Measurements from ENCODE around the gene IWS1.
"Not testable (repeated sequence)": the region's sequence is repeated elsewhere in the genome, so short reads cannot be mapped to it uniquely, and the experiment has no call there.

Gene IWS1
- total RNA-seq = 85.9 to 136 (median 127) reads per million in 4 experiments

DNA sequence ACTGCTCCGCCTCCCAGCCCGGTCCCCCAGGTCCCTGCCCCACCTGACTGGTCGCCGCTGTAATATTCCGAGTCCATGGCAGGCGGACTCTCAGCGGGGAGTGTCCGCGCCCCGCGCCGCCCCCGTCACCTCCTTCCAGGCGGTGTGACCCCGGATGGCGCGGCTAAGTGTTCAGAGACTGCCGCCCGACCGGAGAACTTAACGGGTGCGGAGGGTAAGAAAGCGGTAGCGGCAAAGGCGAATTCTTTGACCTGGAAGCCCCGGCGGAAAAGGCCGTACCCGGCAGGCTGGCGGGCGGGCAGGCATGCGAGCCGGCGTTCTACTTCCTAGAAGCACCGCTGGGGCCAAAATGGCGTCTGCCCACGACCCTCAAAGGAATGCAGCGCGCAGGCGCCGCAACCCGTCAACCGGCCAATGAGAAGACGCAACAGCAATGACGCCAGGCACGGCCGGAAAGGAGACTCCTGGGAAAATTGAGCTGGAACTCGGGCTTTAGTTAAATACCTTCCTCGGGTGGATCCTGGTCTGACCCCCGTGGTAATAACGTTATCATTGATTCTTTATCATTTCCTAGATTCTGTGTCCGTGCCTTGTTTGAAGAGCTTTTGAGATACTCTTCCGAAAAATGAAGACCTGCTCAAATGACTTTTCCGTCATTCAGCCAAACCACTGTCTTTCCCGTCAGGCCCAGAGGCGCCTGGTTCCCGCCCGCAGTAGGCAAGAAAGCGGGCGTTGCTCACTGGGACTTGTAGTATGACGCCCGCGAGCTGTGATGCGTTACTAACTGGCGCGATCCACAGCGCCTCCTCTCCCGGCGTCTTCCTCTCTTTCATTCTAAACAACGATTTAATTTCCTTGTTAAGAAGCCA is at the start of gene IWS1:
IWS1 (minus strand) TSS at position 358 of the 869 bp plus-strand sequence; CDS start at position 77, 281 bp downstream.
- DNase-seq = peak; percentile 89

DNA sequence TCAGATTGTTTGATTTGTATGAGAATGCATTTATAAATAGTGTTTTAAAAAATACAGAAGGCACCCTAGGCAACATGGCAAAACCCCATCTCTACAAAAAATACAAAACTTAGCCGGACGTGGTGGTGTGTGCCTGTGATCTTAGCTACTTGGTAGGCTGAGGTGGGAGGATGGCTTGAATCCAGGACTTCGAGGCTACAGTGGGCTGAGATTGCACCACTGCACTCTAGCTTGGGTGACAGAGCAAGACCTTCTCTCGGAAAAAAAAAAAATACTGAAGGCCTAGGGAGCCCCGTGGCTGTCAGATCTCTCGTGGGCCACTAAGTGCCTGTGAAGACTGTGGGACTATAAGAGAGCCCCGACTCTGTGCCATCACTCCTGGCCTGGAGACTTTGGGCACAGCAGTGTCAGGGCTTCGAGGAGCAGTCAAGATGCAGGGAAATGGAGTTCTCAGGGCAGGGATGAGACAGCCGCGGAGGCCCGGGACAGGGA is 49.7 kb upstream of the IWS1 start:
- no peak for DNase-seq

- DNase-seq = no peak
These were observed 49.0 kb upstream of the IWS1 start for GRCh38 chr2:127575185-127575765.

GRCh38 chr2:127574656-127575055 is 48.4 kb upstream of the IWS1 start:
- no peak for DNase-seq

GRCh38 chr2:127573771-127574170 is 47.5 kb upstream of the IWS1 start:
- no peak for DNase-seq

DNA sequence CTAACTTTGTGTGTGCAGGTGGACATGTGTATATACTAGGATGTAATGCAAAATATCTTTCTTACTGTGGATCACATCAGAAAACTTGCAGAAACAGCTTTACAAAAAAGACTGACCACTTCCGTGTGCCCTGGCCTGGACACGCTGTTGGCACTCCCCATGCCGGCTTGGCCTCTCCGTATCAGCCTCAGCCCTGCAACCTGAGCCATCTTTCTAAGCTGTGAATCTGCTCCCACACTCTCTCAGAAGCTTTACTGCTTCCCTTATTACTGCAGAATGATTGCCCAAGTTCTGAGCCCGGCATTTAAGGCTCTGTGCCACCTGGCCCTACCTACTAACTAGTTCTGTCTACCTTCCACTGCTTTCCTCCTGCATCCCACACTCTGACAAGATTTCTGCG is 47.0 kb upstream of the IWS1 start:
- DNase-seq = no peak

DNA sequence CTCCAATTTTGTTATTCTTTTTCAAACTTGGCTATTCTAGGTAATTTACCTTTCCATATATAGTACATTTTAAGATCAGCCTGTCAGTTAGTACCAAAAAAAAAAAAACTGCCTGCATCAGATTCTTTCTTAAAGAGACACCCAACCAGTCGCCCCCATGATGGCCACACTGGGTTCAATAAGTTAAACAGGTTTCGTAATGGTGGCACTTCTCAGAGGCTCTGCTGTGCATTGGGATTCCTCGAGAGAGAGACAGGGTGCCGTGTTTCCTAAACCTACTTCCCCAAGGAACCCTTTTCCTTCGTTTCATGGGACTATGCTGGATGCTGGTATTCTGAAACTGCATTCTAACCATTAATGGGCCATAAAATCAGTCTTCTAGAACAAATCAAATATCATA is 46.6 kb upstream of the IWS1 start:
- no peak for DNase-seq

- not testable (repeated sequence) for DNase-seq
These were observed 46.1 kb upstream of the IWS1 start for GRCh38 chr2:127572352-127572751.

GRCh38 chr2:127570282-127571250 is 44.3 kb upstream of the IWS1 start:
- DNase-seq = no peak

GRCh38 chr2:127569666-127570065 is 43.4 kb upstream of the IWS1 start:
- no peak for DNase-seq

GRCh38 chr2:127568128-127568527 is 41.8 kb upstream of the IWS1 start:
- no peak for DNase-seq

DNA sequence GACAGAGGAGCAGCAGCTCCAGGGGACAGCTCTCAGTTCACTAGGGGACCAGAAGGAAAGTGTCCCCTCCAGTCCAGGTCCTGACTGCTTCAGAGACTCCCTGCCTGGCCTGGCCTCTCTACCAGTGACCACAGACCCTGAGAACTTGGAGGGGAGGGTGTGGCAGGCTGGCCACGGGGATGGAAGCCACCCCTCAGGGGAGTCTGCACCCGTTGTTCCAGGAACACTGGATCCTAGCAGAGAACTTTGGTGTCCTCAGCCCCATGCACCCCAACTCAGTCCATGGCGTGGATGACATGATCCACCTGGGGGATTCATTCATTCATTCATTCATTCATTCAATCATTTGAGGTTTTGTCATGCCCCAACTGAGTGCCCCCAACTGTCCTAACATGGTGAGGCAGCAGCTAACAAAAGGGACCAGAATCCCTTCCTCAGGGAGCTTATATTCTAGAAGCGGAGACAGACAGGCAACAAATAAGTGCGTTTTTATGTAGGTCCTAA is 41.1 kb upstream of the IWS1 start:
- no peak for DNase-seq

- no peak for DNase-seq
These were observed 40.3 kb upstream of the IWS1 start for GRCh38 chr2:127566576-127566975.

GRCh38 chr2:127566139-127566417 is 39.8 kb upstream of the IWS1 start:
- no peak for DNase-seq

GRCh38 chr2:127565261-127566138 is 39.2 kb upstream of the IWS1 start:
- DNase-seq = no peak

DNA sequence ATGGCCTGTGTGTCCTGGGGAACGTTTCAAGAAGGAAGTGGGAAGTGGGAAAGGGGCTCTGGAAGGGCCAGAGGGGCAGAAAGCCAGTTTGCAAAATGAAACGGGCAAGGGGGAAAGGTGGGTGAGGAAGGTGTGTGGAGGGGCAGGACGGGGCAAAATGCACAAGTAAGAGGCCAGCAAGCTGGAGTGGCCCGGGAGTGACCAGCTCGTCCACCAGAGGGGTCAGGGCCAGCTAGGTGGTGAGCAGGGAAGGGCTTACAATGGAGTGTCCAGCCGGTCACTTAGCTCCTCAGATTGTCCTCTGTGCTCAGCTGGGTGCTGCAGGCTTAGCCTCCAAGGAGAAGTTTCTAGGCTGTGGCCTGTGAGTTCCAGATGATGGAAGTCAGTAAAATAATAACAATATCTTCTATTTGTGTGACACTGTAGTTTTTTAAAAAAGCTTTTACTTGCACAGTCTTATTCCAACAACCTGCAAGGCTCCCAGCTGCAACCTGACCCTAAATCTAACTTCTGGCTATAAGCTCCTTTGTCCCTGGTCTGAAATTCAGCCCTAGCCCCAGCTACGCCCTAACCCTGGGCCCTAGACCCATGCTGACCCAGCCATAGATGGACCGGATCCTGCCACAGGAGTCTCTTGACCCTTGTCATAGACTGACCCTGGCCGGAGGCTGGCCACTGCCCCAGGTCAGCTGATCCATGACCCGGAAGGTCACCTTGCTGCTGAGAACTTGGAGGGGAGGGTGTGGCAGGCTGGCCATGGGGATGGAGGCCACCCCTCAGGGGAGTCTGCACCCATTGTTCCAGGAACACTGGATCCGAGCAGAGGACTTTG is 38.4 kb upstream of the IWS1 start:
- no peak for DNase-seq

DNA sequence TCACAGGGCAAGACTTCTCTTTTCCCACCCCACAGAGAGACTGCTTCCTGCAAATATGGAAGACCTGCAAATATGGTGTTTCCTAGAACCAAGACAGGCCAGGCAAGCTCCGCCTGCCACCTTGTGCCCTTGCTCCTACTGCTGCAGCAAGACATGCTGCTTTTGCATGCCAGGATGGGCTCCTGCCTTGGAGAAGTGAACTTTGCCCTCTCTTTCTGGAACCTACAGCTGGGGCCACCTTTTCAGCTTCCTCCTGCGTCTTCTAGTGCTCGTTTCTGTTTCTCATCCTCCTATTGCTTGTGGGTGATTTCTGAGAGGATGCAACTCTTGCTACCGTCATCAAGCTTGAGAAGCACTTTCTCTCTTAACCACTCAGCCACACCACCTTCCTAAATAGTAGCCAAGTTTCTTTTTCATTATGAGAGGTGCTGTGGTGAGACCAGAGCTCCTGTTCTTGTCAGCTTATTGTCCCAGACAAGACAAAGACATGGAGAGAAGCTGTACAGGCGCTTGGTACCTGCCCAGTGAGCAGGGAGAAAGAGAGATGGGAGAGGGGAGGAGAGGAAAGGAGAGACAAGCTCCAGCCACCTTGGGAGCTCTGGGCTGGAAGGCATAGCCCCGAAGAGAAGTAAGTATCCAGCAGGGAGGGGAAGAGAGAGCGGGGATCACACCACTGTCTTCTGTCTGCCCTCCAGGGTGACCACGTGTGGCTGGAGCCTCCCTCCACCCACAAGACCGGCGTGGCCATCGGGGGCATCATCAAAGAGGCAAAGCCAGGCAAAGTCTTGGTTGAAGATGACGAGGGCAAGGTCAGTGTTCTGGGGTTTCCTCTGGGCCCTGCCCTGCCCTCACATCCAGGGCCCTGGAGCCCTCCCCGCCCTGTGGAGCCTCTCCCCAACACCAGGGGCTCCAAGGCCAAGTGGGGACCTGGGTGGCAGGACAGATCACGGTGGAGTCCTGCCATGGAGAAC is 37.5 kb upstream of the IWS1 start:
- DNase-seq = no peak

- DNase-seq = no peak
These were observed 36.6 kb upstream of the IWS1 start for GRCh38 chr2:127562936-127563335.

- no peak for DNase-seq
These were observed 35.1 kb upstream of the IWS1 start for GRCh38 chr2:127561371-127561770.

DNA sequence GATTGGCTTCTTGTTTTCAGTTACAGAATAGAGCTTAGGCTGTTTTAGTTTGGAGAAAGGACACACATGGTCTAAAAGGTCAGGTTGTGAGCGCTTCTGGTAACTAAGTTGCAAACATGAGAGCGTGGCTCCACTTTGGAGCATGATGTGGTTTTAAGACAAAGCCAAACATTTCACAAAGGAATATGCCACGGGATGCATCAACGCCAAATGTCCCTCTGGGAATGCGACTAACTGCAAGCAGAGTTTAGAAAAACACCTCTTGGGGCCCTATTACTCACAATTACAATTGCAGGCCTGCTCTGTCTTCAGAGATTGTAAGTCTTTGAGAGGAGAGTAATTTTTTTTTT is 34.6 kb upstream of the IWS1 start:
- no peak for DNase-seq
